G401.6 (cell line): ENCODE results near the gene FCGR3B.
"Not testable (repeated sequence)": the region's sequence is repeated elsewhere in the genome, so short reads cannot be mapped to it uniquely, and the experiment has no call there.

Experiments
- FAIRE-seq: peaks from 2 replicates; lab custom pipeline; 2012; peaks lifted over from hg19 to GRCh38; lab: Jason Lieb, UNC

The FCGR3B gene

DNA sequence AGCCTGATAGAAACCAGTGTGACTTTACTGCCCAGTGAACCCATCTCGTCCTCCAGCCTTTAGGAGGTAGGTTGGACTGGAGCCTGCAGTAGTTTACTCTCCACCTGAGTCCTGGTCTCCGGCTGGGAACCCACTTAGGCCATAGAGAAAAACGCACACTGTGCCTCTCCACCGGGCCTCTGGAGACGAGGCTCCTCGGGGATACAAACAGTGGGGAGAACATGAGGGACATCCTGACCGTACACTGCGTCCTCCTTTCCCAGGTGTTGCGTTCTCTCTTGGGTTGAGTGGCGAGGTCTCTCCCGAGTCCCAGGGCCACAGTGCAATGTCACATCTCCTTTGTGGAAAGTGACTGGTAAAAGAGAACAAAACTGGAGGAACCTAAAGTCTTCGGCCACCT lies 26.0 kb downstream of the FCGR3B start:
- not testable (repeated sequence) for FAIRE-seq

DNA sequence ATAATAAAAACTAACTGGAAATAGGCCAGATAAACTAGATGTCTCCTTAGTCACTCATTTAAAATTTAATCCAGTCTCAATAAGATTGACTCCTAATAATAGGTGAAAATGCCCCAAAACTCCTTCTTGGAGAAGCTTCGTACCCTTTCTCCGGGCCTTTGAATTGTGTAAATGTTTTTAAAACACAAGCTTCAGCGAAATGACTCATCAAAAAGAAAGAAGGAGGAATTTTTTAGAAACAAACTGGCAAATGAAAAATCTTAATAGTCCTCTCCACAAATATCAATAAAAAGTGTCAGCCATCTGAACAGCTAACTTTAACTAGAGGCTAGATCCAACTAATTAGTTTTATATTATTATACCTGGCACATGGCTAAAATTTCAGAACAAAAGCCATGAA lies 33.9 kb downstream of the FCGR3B start:
- FAIRE-seq, result not testable (repeated sequence)

DNA sequence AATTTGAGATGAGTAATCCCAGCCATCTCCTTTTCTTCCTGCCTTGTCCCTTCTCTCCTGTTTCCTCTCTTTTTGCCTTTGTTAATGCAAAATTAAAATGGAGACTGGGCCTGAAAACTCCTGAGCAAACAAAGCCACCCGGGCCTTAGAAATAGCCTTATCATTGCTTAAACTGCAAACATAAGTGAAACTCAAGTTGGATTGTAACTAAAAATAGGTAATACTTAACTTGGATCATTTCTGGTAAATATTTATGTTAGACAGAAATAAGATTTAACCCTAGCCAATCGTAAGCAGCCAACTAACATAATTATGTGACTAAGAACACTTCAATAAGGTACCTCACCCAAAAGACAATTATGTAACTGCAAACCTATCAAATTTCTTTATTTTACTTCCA lies 35.4 kb downstream of the FCGR3B start:
- FAIRE-seq, result not testable (repeated sequence)

DNA sequence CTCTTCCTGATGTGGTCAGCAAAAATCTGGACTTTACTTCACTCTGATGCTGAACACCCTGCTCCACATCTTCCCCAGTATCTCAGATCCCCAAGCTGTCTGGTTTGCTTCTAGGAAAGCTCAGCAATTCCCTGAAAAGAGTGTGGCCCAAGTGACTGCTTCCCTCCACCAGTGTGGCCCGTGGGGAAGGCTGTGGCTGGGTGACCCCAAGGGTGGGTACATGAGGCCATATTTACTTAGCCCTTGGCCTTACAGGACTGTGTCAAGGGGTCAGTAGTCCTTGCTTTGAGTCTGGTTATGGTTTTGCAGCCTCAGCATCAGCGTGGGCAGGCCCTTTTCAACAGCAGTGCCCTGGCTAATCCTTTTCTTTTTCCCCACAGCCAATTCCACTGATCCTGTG lies 35.8 kb downstream of the FCGR3B start:
- not testable (repeated sequence) for FAIRE-seq

DNA sequence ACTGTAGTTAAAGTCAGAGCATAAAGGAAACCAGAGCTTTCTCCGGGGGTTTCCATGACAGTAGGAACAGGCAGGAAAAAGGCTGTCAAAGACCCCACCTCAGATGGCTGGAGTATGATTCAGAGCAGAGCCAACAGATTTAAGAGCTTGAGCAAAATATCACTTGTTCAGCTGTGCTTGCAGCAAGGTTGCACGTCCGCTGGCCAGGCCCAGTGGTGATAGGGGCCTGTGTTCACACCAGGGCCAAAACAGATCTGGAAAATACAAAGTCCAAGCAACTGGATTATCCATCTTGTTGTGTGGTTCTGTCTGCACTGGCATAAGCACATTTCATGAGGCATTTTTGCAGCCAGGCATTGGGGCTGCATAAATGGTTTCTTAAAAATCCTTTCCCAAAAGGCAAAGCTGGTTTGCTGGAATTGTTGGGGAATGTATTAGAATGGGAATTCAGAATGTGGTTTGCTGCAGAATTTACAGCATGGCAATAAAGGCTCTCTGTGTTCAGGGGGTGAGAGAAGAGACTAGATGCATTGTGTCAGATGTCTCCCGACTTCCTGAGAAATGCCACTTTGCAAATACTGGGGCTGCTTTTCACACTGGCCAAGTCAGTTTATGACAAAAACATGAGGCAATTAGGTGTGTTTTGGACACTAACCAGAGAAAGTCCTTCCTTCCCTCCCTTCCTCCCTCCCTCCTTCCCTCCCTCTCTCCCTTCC lies 36.5 kb downstream of the FCGR3B start:
- not testable (repeated sequence) for FAIRE-seq

DNA sequence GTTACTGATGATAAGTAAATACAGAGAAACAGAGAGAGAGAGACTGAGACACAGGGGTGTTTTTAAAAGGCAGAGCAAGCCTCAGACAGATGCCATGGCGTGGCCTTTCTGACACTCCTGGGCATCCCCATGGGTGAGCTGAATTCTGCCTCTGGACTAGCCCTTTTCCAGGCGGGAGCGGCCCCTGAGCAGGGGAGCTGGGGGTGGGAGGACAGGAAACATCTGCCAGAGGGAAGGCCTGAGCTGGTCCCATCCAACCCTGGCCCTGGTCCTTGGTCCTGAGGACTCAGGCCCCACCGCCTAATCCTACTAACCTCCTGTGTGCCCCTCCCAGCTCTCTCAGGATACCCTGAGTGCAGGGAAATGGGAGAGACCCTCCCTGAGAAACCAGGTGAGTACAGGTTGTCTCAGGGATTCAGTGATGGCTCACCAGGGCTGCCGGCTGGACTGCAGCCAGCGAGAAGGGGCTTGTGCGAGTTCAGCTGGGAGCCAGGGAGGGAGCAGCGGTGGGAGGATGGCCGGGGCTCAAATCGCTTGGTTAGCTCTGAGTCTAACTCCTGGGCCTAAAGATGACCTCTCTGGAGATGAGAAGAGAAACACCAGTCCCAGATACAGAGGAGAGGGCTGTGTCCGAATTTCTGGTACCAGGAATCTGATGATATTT lies 37.8 kb downstream of the FCGR3B start:
- FAIRE-seq, result not testable (repeated sequence)

DNA sequence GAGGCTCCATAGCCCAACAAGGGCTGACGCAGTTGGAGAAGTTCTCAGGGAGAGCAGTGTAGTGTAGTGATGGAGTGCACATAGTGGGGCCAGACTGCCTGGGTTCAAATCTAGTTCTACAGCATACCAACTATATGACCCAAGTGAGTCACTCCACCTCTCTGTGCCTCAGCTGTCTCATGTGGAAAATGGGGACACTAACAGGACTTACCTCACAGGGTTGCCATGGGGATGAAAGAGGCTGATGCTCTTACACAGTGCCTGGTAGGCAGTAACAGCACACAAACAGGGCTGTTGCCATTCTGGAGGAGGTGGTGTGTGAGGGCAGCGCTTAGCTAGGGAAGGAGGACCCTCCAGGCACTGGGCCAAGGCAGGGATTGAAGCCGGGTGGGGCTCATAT lies 38.4 kb downstream of the FCGR3B start:
- not testable (repeated sequence) for FAIRE-seq

DNA sequence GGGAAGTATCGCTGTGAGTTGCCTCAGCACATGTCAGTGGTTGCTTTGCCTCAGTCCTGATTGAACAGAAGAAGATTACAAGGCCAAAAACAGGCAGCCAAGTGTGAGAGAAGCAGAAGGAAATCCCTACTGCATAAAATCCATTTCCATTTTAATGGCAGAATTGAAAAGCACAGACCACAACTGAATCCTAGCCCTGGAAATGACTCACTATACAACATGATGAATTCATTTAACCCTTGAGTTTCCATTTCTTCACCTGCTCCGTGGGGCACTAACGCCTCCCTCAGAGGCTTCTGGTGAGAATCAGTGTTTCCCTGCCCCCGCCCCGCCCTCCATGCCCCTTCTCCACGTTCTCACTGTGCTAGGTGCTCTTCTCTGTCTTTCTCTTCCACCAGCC lies 41.1 kb downstream of the FCGR3B start:
- FAIRE-seq, result not testable (repeated sequence)

DNA sequence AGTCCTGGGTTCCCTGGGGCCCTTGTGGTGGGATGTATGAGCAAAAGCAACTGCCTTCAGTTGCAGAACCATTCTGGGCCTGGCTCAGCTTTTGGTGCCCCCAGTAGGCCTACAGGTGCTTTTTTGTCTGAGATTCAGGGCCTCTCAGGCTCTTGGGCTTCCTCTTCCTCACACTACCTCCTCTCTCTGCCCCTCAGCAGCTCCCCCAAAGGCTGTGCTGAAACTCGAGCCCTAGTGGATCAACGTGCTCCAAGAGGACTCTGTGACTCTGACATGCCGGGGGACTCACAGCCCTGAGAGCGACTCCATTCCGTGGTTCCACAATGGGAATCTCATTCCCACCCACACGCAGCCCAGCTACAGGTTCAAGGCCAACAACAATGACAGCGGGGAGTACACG lies 41.6 kb downstream of the FCGR3B start:
- not testable (repeated sequence) for FAIRE-seq

DNA sequence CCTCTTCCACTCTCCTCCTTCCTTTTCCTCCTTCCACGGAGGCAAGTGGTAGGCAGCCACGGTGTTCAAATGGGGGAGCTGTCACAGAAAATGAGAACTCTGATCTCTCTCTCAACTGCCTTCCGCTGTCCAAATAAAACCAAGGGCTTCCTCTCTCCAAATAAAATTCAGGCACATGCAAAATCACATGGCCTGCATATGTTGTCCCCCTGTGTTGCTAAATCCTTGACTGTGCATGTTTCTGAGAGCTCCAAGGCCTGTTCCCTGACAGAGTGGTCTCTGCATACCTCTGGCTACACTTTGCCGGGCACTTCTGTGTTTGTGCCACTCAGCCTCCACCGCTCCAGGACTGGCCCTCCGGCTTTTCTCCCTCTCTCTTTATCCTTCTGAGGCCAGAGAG lies 42.4 kb downstream of the FCGR3B start:
- FAIRE-seq, result not testable (repeated sequence)

DNA sequence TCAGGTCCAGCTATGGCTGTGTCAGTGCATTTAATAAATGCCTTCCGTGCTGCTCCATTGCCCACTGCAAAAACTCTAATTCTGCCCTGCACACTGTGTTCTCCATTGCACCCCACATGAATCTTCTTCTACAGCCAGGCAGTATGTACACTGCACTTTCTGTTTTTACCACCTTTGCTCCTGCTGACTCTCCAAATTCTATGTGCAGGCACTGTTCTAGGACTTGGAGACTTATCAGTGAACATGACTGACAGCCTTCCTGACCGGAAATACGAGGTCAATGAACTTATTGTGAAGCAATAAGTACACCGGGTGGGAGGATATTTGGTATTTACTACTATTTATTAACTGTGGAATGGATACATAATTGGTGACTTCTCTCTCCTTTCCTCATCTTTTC lies 48.1 kb downstream of the FCGR3B start:
- FAIRE-seq, result not testable (repeated sequence)

DNA sequence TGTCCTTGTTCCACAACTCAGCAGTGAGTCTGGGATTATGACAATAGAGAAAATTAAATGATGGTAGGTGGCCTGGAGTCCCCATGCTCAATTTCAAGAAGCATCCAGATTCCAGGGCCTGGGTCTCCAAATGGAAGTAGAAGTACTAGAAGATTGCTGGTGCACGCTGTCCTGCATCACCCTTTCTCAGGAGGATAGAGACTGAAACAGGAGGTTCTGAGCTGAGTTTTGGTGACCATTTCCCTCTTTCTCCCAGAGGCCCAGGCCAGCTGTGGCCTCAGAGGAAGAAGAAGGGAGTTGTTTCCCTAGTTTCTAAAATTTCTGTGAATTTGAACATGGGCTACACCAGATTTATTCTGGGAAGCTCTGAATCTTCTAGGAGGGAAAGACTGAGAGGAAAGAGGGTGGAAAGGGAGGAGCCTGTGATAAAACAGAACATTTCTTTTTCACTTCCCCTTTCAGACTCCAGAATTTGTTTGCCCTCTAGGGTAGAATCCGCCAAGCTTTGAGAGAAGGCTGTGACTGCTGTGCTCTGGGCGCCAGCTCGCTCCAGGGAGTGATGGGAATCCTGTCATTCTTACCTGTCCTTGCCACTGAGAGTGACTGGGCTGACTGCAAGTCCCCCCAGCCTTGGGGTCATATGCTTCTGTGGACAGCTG lies 50.0 kb downstream of the FCGR3B start:
- FAIRE-seq, result not testable (repeated sequence)

DNA sequence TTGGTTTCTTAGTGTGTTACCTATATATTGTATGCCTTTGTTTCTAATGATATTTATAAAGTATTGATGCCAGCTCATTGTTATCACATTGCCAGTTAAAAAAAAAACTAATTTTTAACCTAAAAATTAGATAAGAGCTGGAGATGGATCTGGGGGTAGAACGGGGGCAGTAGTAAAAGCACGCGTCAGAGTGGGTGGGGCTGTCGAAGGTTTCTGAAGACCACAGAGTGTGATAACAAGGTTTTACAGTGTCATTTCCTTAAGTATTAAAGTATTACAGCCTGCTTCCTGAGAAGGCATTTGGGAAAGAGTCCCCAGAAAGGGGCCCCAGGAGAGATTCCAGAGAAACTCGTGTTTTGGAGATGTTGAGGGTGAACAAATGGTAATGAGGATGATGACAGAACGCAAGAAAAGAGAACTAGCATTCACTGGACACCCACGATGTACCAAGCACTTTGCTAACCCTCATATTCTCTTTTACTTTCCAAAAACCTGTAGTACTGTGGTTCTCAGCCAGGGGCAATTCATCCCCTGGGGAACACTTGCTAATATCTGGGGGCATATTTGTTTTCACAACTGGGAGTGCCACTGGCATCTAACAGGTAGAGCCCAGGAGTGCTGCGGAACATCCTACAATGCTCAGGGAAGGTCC lies 51.0 kb downstream of the FCGR3B start:
- not testable (repeated sequence) for FAIRE-seq

DNA sequence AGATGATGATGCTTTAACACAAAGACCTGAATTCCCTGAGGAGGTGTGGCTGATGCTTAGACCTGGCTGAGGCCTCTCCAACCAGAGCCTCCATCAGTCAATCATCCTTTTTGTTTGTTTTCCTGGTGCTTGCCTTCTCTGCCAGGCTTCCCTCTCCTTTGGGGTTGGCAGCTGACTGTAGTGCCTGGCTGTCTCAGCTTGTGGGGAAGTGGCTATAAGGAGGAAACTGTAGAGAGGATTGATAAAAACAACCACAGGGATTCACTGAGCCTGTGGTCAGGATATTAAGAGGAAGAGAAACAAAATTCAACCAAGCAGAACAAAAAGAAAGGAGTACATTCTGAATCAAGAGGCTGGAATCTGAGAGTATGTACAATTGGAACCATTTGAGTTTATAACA lies 54.3 kb downstream of the FCGR3B start:
- not testable (repeated sequence) for FAIRE-seq
